MCF 10A (cell line): Measurements from ENCODE around the gene SIT1. TPM values are rescaled to one million over a fixed set of nuclear protein-coding genes. Genes with fewer than 3 reads are reported as not detected.

Experiments
- BruUV-seq: library from RNA; stranded (reverse); fragments of 400-500 nt; replicated peaks from 2 replicates; lab custom pipeline; 2021; lab: Mats Ljungman, UMichigan
- CTCF ChIA-PET: fragments of 300-600 bp; sonication (Branson Sonifier 250); formaldehyde crosslinking; extraction: SDS; loops from one replicate; lab custom pipeline; 2021; ENCODE audit warnings: antibody characterized with exemption, inconsistent platforms; lab: Yijun Ruan, JAX
- POLR2A ChIA-PET: fragments of 300-600, 350-650 bp; sonication (Branson Sonifier 250); formaldehyde crosslinking; extraction: SDS; loops from one replicate; lab custom pipeline; 2020; ENCODE audit warnings: antibody characterized with exemption, inconsistent platforms; lab: Yijun Ruan, JAX
- DNase-seq: peaks from one replicate; pipeline ENCODE4 v3.0.0-alpha.2; 2018; ENCODE audit not compliant: unreplicated experiment
- H3K27ac Mint-ChIP-seq: one replicate; pipeline ENCODE4 v1.8.0; 2022; ENCODE audit warnings: mild to moderate bottlenecking, low read depth, mixed read lengths; ENCODE audit not compliant: unreplicated experiment
- H3K27me3 Mint-ChIP-seq: one replicate; pipeline ENCODE4 v1.8.0; 2022; ENCODE audit warnings: mixed read lengths; ENCODE audit not compliant: insufficient read depth, unreplicated experiment
- H3K36me3 Mint-ChIP-seq: one replicate; pipeline ENCODE4 v1.8.0; 2022; ENCODE audit warnings: mild to moderate bottlenecking, moderate library complexity, mixed read lengths; ENCODE audit not compliant: insufficient read depth, unreplicated experiment
- H3K4me1 Mint-ChIP-seq: one replicate; pipeline ENCODE4 v1.8.0; 2022; ENCODE audit warnings: mixed read lengths; ENCODE audit not compliant: insufficient read depth, unreplicated experiment
- H3K4me3 Mint-ChIP-seq: one replicate; pipeline ENCODE4 v1.8.0; 2022; ENCODE audit warnings: mild to moderate bottlenecking, moderate library complexity, mixed read lengths; ENCODE audit not compliant: unreplicated experiment
- H3K9me3 Mint-ChIP-seq: one replicate; pipeline ENCODE4 v1.8.0; 2022; ENCODE audit warnings: mixed read lengths; ENCODE audit not compliant: unreplicated experiment
- intact Hi-C: fragments of 100-400 bp; cut with micrococcal nuclease; formaldehyde crosslinking; loops from 2 replicates; pipeline ENCODE4 v1.14.1; 2022
- total RNA-seq: library from RNA; stranded (reverse); gene quantifications from 2 replicates; pipeline ENCODE4 v1.2.3, GENCODE V29; 2022
- TF ChIP-seq, protein P1 (sequence below): fragments of 200-600 bp; IDR thresholded peaks from one replicate; pipeline ENCODE4 v1.8.0; 2022; ENCODE audit warnings: antibody characterized with exemption, mild to moderate bottlenecking; ENCODE audit not compliant: unreplicated experiment

Gene SIT1
- total RNA-seq, 1 experiment from 2014 or later: not detected

DNA sequence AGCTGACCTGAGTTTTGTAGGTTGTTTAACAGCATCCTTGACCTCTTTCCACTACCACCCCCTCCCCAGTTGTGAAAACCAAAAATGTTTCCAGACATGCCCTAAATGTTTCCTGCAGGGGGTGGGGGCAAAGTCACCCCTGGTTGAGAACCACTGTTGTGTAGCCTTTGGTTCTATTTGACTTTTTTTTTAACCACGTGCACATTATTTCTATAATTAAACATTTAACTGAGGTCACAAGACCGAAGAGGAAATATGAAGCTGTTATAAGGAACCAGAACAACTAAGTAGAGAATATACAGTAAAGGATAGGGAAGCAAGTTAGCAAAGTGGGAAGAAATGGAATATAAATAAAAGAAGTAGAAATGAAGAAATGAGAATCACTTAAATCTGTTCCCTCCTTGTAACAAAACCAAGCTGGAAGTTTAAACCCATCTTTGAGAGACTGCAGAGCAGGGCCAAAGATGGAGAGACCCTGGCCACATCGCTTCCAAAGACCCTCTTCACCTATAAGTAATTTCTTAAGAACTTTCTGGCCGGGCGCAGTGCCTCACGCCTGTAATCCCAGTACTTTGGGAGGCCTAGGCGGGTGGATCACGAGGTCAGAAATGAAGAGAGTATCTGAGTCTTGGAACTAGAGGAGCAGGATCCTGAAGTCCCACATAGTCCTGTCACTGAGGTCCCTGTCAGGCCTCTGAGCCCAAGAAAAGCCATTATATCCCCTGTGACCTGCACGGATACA, 14.4 kb downstream of the SIT1 start:
- H3K27me3 Mint-ChIP-seq: no peaks in the 10 kb centered on the region
- DNase-seq: no peak
- H3K4me3 Mint-ChIP-seq: no peak overlapping the region
- no peak overlapping the region for H3K27ac Mint-ChIP-seq
- no peaks in the 10 kb centered on the region for H3K4me1 Mint-ChIP-seq
- intact Hi-C loops: no loop called here
- CTCF ChIA-PET: interaction anchor here (0.5 to 1.7 kb wide), 3 partner anchors 8 to 612 kb away, joined by 3 to 7 read pairs (median 4); no protein-coding TSS in a partner anchor
- H3K36me3 Mint-ChIP-seq: peaks cover 4% of the 10 kb centered on the region
- H3K9me3 Mint-ChIP-seq: no peaks in the 10 kb centered on the region
- POLR2A ChIA-PET: interaction anchor here (1.0 kb wide), 1 partner anchor 8 kb away, joined by 3 read pairs; no protein-coding TSS in a partner anchor
- TF ChIP-seq, protein P1, sequence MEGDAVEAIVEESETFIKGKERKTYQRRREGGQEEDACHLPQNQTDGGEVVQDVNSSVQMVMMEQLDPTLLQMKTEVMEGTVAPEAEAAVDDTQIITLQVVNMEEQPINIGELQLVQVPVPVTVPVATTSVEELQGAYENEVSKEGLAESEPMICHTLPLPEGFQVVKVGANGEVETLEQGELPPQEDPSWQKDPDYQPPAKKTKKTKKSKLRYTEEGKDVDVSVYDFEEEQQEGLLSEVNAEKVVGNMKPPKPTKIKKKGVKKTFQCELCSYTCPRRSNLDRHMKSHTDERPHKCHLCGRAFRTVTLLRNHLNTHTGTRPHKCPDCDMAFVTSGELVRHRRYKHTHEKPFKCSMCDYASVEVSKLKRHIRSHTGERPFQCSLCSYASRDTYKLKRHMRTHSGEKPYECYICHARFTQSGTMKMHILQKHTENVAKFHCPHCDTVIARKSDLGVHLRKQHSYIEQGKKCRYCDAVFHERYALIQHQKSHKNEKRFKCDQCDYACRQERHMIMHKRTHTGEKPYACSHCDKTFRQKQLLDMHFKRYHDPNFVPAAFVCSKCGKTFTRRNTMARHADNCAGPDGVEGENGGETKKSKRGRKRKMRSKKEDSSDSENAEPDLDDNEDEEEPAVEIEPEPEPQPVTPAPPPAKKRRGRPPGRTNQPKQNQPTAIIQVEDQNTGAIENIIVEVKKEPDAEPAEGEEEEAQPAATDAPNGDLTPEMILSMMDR: no peak
- no TSS peak for BruUV-seq

DNA sequence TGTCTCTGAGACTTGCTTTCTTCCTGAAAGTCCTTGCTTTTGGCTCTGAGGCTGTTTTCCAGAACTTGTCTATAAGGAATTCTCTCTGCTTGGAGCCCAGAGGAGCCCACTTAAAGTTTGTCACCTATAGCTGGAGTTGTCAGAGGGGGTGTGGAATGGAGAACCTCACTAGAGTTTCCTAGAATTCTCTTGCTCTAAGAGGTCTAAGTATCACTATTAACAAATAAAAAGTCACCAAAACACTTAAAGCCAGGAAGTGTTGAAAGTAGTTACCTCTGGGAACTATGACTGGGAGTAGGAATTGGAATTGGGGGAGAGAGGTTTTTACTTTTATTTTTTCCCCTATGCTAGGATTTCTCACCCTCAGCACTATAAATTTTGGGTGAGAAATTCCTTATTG, 15.0 kb downstream of the SIT1 start:
- Mint-ChIP-seq H3K27me3 (no peaks in the 10 kb centered on the region), H3K4me1 (no peaks in the 10 kb centered on the region), H3K36me3 (no peaks in the 10 kb centered on the region), H3K4me3 (no peak overlapping the region), H3K27ac (no peak overlapping the region), H3K9me3 (no peaks in the 10 kb centered on the region)
- intact Hi-C loops: no loop called here
- TF ChIP-seq, protein P1: no peak
- no peak for DNase-seq
- BruUV-seq: no TSS peak
- ChIA-PET POLR2A (interaction anchor here (0.7 to 1.0 kb wide), 2 partner anchors 9 to 22 kb away, joined by 3 read pairs; no protein-coding TSS in a partner anchor), CTCF (interaction anchor here (0.5 to 1.7 kb wide), 4 partner anchors 9 to 612 kb away, joined by 3 to 7 read pairs (median 4); no protein-coding TSS in a partner anchor)

DNA sequence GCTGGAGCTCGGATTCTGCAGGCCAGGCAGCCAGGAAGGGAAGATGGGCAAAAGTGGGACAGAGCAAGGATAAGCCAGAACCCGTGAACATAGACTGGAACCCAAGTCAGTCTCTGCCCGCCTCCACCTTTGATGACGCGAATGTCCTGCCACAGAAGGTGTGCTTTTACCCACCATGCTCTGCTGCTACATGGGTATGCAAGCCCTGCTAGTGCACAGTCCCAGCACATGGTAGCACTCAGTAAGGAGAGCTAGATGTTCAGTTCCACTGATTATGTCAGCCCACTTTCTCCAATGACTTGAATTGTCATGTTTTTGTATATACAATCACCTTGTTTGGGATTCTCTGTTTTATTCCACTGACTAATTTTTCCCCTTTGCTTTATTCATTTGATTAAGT, 21.1 kb downstream of the SIT1 start:
- ChIA-PET POLR2A (interaction anchor here (1.2 kb wide), 1 partner anchor 14 kb away, joined by 4 read pairs; no protein-coding TSS in a partner anchor), CTCF (interaction anchor here (0.5 to 0.9 kb wide), 3 partner anchors 196 to 1230 kb away, joined by 3 to 4 read pairs (median 3); no protein-coding TSS in a partner anchor)
- no peak for DNase-seq
- Mint-ChIP-seq H3K4me3 (no peak overlapping the region), H3K27me3 (no peaks in the 10 kb centered on the region), H3K27ac (no peak overlapping the region), H3K9me3 (no peaks in the 10 kb centered on the region), H3K36me3 (no peaks in the 10 kb centered on the region), H3K4me1 (no peaks in the 10 kb centered on the region)
- no TSS peak for BruUV-seq
- TF ChIP-seq, protein P1: no peak
- intact Hi-C loops: no loop called here

DNA sequence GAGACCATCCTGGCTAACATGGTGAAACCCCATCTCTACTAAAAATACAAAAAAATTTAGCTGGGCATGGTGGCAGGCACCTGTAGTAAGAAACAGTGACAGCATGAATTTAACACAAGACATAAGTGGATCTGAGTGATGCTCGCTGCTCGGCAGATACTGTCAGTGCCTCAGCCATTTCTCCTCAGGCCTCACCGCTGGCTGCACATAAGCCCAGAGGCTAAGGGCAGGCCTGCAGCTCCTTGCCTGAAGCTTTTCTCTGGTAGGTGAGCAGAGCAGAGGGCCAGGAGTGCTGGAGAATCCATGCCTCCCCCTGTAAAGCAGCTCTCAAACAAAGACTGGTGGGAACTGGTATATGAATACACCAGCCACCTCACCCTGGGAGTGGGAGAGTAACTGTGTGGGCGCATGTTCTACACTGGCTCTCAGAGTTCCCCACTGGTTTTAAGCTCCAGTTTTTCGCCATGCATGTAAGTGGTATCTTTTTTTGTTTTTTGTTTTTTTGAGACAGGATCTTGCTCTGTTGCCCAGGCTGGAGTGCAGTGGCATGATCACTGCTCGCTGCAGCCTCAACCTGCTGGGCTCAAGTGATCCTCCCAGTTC, 22.2 kb downstream of the SIT1 start:
- H3K27me3 Mint-ChIP-seq: no peaks in the 10 kb centered on the region
- BruUV-seq: no TSS peak
- CTCF ChIA-PET: interaction anchor here (0.6 to 0.9 kb wide), 3 partner anchors 13 to 197 kb away, joined by 3 to 4 read pairs (median 3); no protein-coding TSS in a partner anchor
- POLR2A ChIA-PET: interaction anchor here (0.6 to 1.2 kb wide), 3 partner anchors 13 to 1673 kb away, joined by 3 to 4 read pairs (median 3); no protein-coding TSS in a partner anchor
- TF ChIP-seq, protein P1: no peak
- no peak overlapping the region for H3K4me3 Mint-ChIP-seq
- H3K27ac Mint-ChIP-seq: no peak overlapping the region
- intact Hi-C loops: no loop called here
- no peak for DNase-seq
- H3K9me3 Mint-ChIP-seq: no peaks in the 10 kb centered on the region
- H3K4me1 Mint-ChIP-seq: no peaks in the 10 kb centered on the region
- H3K36me3 Mint-ChIP-seq: no peaks in the 10 kb centered on the region
